Central memory CD4-positive, alpha-beta T cell (primary cell): Measurements from ENCODE around the gene CHMP1A.
"Not testable (repeated sequence)": the region's sequence is repeated elsewhere in the genome, so short reads cannot be mapped to it uniquely, and the experiment has no call there.

Source experiments
- DNase-seq: peaks from one replicate; pipeline ENCODE4 v3.0.0; 2022

Gene CHMP1A

GRCh38 chr16:89658221-89658879 lies 842 bp upstream of the CHMP1A start:
- DNase-seq = no peak

GRCh38 chr16:89656435-89657121 lies 930 bp downstream of the CHMP1A start:
- no peak for DNase-seq

- DNase-seq = no peak
Measured at GRCh38 chr16:89655062-89655643, 2.4 kb downstream of the CHMP1A start.

- no peak for DNase-seq
Measured at GRCh38 chr16:89653656-89654295, 3.7 kb downstream of the CHMP1A start.

- no peak for DNase-seq
Measured at GRCh38 chr16:89651584-89651983, 5.9 kb downstream of the CHMP1A start.

GRCh38 chr16:89646906-89647305 lies 10.6 kb downstream of the CHMP1A start:
- no peak for DNase-seq

GRCh38 chr16:89646270-89646669 lies 11.2 kb downstream of the CHMP1A start:
- DNase-seq = no peak

GRCh38 chr16:89645122-89645521 lies 12.4 kb downstream of the CHMP1A start:
- no peak for DNase-seq

- no peak for DNase-seq
Measured at GRCh38 chr16:89643769-89644300, 13.7 kb downstream of the CHMP1A start.

- DNase-seq = no peak
Measured at GRCh38 chr16:89642574-89642973, 14.9 kb downstream of the CHMP1A start.

GRCh38 chr16:89641458-89642119 lies 15.9 kb downstream of the CHMP1A start:
- DNase-seq = no peak

- DNase-seq = no peak
Measured at GRCh38 chr16:89639385-89639784, 18.1 kb downstream of the CHMP1A start.

GRCh38 chr16:89638455-89638854 lies 19.1 kb downstream of the CHMP1A start:
- no peak for DNase-seq

- no peak for DNase-seq
Measured at GRCh38 chr16:89637379-89637778, 20.1 kb downstream of the CHMP1A start.

- DNase-seq = no peak
Measured at GRCh38 chr16:89636663-89637062, 20.8 kb downstream of the CHMP1A start.

- not testable (repeated sequence) for DNase-seq
Measured at GRCh38 chr16:89634463-89635385, 22.8 kb downstream of the CHMP1A start.

GRCh38 chr16:89633064-89633631 lies 24.4 kb downstream of the CHMP1A start:
- no peak for DNase-seq

GRCh38 chr16:89629827-89630610 lies 27.5 kb downstream of the CHMP1A start:
- DNase-seq = no peak

GRCh38 chr16:89624777-89625761 lies 32.4 kb downstream of the CHMP1A start:
- DNase-seq = no peak
